ENCODE results near the gene CFAP74.

The CFAP74 gene

GRCh38 chr1:1984560-1985070, 19.0 kb downstream of the CFAP74 start:
- ChIA-PET POLR2A (no interaction called here), CTCF (no interaction called here)
- no peaks in the 10 kb centered on the region for H3K4me1 ChIP-seq (ENCODE audit: control insufficient read depth, insufficient read depth, low read length)
- no peaks in the 10 kb centered on the region for H3K36me3 ChIP-seq (ENCODE audit: control insufficient read depth in 2 of 2, insufficient read depth in 1 of 2, low read length in 2 of 2)
- no peak overlapping the region for H3K27ac ChIP-seq (ENCODE audit: extremely low read depth, low read depth, low read length)
- TF ChIP-seq ZNF791 (tag by site-specific recombination; IDR thresholded peaks at IDR 0.05) (no peak), KLF1 (tag by site-specific recombination; IDR thresholded peaks at IDR 0.05) (no peak), ZNF626 (tag by site-specific recombination; IDR thresholded peaks at IDR 0.05) (no peak), ZFHX2 (tag by site-specific recombination; conservative IDR thresholded peaks at IDR 0.05) (no peak), ZFP37 (tag by site-specific recombination; IDR thresholded peaks at IDR 0.05) (no peak), ZBTB48 (tag by site-specific recombination; IDR thresholded peaks at IDR 0.05) (no peak), HOXD13 (CRISPR knock-in tag; IDR thresholded peaks at IDR 0.05; ENCODE audit: borderline replicate concordance) (no peak), ZNF148 (tag by site-specific recombination; IDR thresholded peaks at IDR 0.05; ENCODE audit: borderline replicate concordance) (no peak), ZNF18 (tag by site-specific recombination; IDR thresholded peaks at IDR 0.05) (no peak), ZNF654 (tag by site-specific recombination; IDR thresholded peaks at IDR 0.05; ENCODE audit: low read depth) (no peak), YY2 (tag by site-specific recombination; IDR thresholded peaks at IDR 0.05) (no peak), ZNF221 (tag by site-specific recombination; IDR thresholded peaks at IDR 0.05; ENCODE audit: borderline replicate concordance) (no peak), SP3 (tag by site-specific recombination; IDR thresholded peaks at IDR 0.05) (no peak), ZNF423 (tag by site-specific recombination; IDR thresholded peaks at IDR 0.05) (no peak), ZNF518A (tag by site-specific recombination; conservative IDR thresholded peaks at IDR 0.05; ENCODE audit: low read depth) (no peak), ZNF398 (tag by site-specific recombination; IDR thresholded peaks at IDR 0.05) (no peak), KLF16 (tag by site-specific recombination; IDR thresholded peaks at IDR 0.05) (no peak), ZBTB17 (tag by site-specific recombination; IDR thresholded peaks at IDR 0.05) (no peak)
- no peak overlapping the region for H3K4me3 ChIP-seq (ENCODE audit: low read depth, low read length)
- no peaks in the 10 kb centered on the region for H3K9me3 ChIP-seq (ENCODE audit: control insufficient read depth, insufficient read depth, low read depth, low read length)
